Heart left ventricle (tissue), 13 donors: Measurements from ENCODE around the gene PDK2.

Source experiments
- POLR2A ChIP-seq, 2 donors: fragments of 450-650 bp; IDR thresholded peaks; one replicate each; pipeline ENCODE4 v1.6.1; 2017; ENCODE audit warnings: antibody characterized with exemption in 2 of 2, mild to moderate bottlenecking in 2 of 2, moderate library complexity in 2 of 2
- TF ChIP-seq, protein P1 (sequence below), 12 donors: fragments of 200-600 bp; sonication (generic) in 4 of 12; IDR thresholded peaks; one replicate each; pipeline versions ENCODE4 v1.5.0 to v1.8.0; 2018 to 2022; ENCODE audit warnings: antibody characterized with exemption in 12 of 12, mild to moderate bottlenecking in 5 of 12
- donor health status: ischemic (EF 13 %, LVEDD 7.1; RV severe dilation, severe dysfunction).
- donor health status: DM: no; HTN: yes; CAD: no.
- donor health status: DM: no; HTN: no; CAD: no.
- donor health status: ischemic (EF 25% LVEDD 6.9; RV normal size, moderate dysfunction).
- donor health status: ischemic (EF 25% LVEDD 5.7; RV mildly dilated, moderate dysfunction).
- donor health status: ischemic (EF 35%, LVEDD 5.7; RV mildly dilated, moderate dysfunction).
- donor health status: nonischemic (EF 11% LVEDD 7.7; RV severe dilation, severe dysfunction).
- donor health status: DM: yes; HTN: yes; CAD: no.
- donor health status: PGD.
- donor health status: ischemic (EF 29% LVEDD 5.4; RV normal size, mild dysfunction).
- donor health status: nonischemic (EF 23%, LVEDD 6.1; RV moderate dilation, normal function).

- TF ChIP-seq POLR2A (IDR thresholded peaks at IDR 0.05): no peak
- TF ChIP-seq, protein P1, sequence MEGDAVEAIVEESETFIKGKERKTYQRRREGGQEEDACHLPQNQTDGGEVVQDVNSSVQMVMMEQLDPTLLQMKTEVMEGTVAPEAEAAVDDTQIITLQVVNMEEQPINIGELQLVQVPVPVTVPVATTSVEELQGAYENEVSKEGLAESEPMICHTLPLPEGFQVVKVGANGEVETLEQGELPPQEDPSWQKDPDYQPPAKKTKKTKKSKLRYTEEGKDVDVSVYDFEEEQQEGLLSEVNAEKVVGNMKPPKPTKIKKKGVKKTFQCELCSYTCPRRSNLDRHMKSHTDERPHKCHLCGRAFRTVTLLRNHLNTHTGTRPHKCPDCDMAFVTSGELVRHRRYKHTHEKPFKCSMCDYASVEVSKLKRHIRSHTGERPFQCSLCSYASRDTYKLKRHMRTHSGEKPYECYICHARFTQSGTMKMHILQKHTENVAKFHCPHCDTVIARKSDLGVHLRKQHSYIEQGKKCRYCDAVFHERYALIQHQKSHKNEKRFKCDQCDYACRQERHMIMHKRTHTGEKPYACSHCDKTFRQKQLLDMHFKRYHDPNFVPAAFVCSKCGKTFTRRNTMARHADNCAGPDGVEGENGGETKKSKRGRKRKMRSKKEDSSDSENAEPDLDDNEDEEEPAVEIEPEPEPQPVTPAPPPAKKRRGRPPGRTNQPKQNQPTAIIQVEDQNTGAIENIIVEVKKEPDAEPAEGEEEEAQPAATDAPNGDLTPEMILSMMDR (IDR thresholded peaks at IDR 0.05): no peak
These were observed 33.5 kb downstream of the PDK2 start for GRCh38 chr17:50128441-50129352.
